Common myeloid progenitor, CD34-positive (primary cell): ENCODE measurements around the gene PKP1.

Source experiments
- CTCF ChIA-PET: fragments of 350-600 bp; sonication (Branson Sonifier 250); formaldehyde crosslinking; loops from one replicate; lab custom pipeline; 2021; ENCODE audit warnings: antibody characterized with exemption; lab: Charles Lee
- POLR2A ChIA-PET: fragments of 350-600 bp; sonication (Branson Sonifier 250); formaldehyde crosslinking; loops from one replicate; lab custom pipeline; 2021; ENCODE audit warnings: antibody characterized with exemption; lab: Charles Lee
- DNase-seq, 3 donors: peaks; one replicate each; pipeline versions ENCODE4 v3.0.0 to v3.0.0-alpha.2; 2013
- H3K27ac ChIP-seq, 2 experiments: 1 replicate in 1 of 2; 2 replicates in 1 of 2; pipeline ENCODE4 v1.7.0; 2013; ENCODE audit warnings: inconsistent platforms in 2 of 2, low read length in 2 of 2, mild to moderate bottlenecking in 2 of 2, low read depth in 1 of 2, moderate library complexity in 1 of 2; ENCODE audit not compliant: severe bottlenecking in 2 of 2, insufficient read depth in 1 of 2, poor library complexity in 1 of 2
- H3K27me3 ChIP-seq, 5 experiments: replicated peaks in 2 of 5; 1 replicate in 3 of 5; 2 replicates in 2 of 5; pipeline versions ENCODE4 v1.6.1 to v1.7.0; 2013; ENCODE audit warnings: low read length in 4 of 5, mild to moderate bottlenecking in 2 of 5, moderate library complexity in 2 of 5, inconsistent platforms in 1 of 5; ENCODE audit not compliant: insufficient read depth in 5 of 5, control insufficient read depth in 4 of 5
- H3K36me3 ChIP-seq, 4 experiments: 1 replicate in 2 of 4; 2 replicates in 2 of 4; pipeline versions ENCODE4 v1.6.1 to v1.7.0; 2013; ENCODE audit warnings: low read length in 3 of 4, control low read depth in 1 of 4, mild to moderate bottlenecking in 1 of 4; ENCODE audit not compliant: control insufficient read depth in 4 of 4, insufficient read depth in 4 of 4
- H3K4me1 ChIP-seq, 4 experiments: 1 replicate in 3 of 4; 2 replicates in 1 of 4; pipeline versions ENCODE4 v1.6.1 to v1.7.1; 2013; ENCODE audit warnings: low read length in 3 of 4, mild to moderate bottlenecking in 3 of 4, control low read depth in 1 of 4, inconsistent platforms in 1 of 4, moderate library complexity in 1 of 4; ENCODE audit not compliant: control insufficient read depth in 4 of 4, insufficient read depth in 4 of 4; ENCODE audit errors: control extremely low read depth in 1 of 4
- H3K4me3 ChIP-seq, 7 experiments: 1 replicate in 4 of 7; 2 replicates in 3 of 7; pipeline versions ENCODE4 v1.5.1 to v1.7.0; 2013; ENCODE audit warnings: mild to moderate bottlenecking in 7 of 7, low read length in 6 of 7, moderate library complexity in 6 of 7, inconsistent platforms in 2 of 7, low read depth in 2 of 7, control low read depth in 1 of 7; ENCODE audit not compliant: insufficient read depth in 4 of 7, control insufficient read depth in 1 of 7; ENCODE audit errors: extremely low read depth in 1 of 7
- H3K9me3 ChIP-seq, 5 experiments: 1 replicate in 4 of 5; 2 replicates in 1 of 5; pipeline versions ENCODE4 v1.6.1 to v1.7.1; 2013; ENCODE audit warnings: low read length in 4 of 5, mild to moderate bottlenecking in 2 of 5, inconsistent platforms in 1 of 5, low read depth in 1 of 5, moderate library complexity in 1 of 5; ENCODE audit not compliant: control insufficient read depth in 4 of 5, insufficient read depth in 2 of 5; ENCODE audit errors: control extremely low read depth in 1 of 5
- WGBS: methylation state at CpG from one replicate; pipeline ENCODE4 v1.1.5; 2013; ENCODE audit not compliant: insufficient coverage; 5-methylcytosine and 5-hydroxymethylcytosine counted together

The PKP1 gene

DNA sequence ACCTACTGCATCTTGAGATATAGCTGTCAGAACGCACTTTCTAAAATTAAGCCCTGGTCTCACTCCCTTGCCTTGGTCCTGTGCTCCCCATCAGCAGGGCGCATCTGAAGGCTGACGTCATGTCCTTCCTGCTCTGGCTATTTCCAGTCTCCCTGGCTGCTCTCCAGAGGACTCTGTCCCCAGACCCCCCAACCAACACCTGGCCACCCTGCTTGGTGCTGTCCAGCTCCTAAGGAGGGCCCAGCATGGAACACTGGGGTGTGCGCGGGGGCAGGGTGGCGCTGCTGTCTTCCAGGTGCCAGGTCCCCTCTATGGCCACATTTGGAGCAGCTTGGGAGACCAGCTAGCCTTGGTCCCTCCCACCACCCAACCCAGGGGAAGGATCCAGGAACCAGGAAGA is 85.9 kb downstream of the PKP1 start:
- ChIA-PET CTCF (interaction anchor here (0.9 to 1.7 kb wide), 2 partner anchors 16 to 115 kb away, joined by 3 to 5 read pairs; no protein-coding TSS in a partner anchor), POLR2A (no interaction called here)
- DNase-seq: no peak
- Histone ChIP-seq H3K27me3 (peaks cover 0 to 45% (median 18%) of the 10 kb centered on the region in 5 experiments), H3K4me3 (no peak overlapping the region), H3K27ac (no peak overlapping the region), H3K36me3 (no peaks in the 10 kb centered on the region), H3K4me1 (peaks cover 0 to 4% (median 2%) of the 10 kb centered on the region in 4 experiments), H3K9me3 (no peaks in the 10 kb centered on the region)
- WGBS: 66% methylated on average over 6 of the region's 6 CpGs

DNA sequence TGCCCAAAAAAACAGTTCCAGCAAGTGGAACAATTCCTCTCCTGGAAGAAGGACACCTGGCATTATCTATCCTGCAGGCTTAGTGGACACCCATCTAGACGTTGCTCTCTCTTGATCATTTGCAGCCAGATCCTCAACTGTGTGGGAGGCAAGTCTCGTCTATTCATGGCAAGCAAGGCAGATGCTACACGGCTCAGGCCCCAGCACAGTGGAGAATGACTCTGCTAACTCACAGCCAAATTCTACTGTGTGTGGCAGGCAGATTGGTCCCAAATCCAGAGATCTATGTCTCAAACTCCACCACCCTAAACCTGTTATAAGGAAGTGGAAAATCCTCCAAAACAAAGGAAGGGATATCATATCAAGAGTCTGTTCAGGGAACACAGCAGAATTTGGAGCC is 87.2 kb downstream of the PKP1 start:
- Histone ChIP-seq H3K4me3 (no peak overlapping the region), H3K27me3 (peaks cover 0 to 50% (median 21%) of the 10 kb centered on the region in 5 experiments), H3K36me3 (no peaks in the 10 kb centered on the region), H3K27ac (no peak overlapping the region), H3K4me1 (peaks cover 0 to 4% (median 2%) of the 10 kb centered on the region in 4 experiments), H3K9me3 (no peaks in the 10 kb centered on the region)
- no peak for DNase-seq
- ChIA-PET CTCF (no interaction called here), POLR2A (no interaction called here)
- 100% methylated on average over 1 of the region's 3 CpGs for WGBS

DNA sequence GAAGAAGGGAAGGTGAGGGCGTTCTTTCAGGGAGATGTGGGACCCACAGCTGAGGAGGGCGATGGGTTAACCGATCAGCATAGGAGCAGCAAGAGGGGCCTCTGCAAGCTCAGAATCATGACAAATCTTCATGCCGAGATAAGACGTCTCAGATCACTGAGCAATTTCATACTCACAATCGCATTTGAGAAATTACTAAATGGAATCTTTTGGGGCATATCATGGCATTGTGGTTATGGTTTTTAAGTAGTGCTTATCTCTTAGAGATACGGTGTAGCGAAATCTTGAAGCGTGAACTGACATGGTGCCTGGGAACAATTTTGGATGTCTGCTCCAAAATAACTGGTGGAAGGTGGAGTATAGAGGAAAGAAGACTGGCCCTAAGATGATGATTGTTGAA is 88.0 kb downstream of the PKP1 start:
- POLR2A ChIA-PET: no interaction called here
- CTCF ChIA-PET: interaction anchor here (1.1 to 2.0 kb wide), 4 partner anchors 12 to 117 kb away, joined by 3 to 5 read pairs (median 4); no protein-coding TSS in a partner anchor
- peaks cover 0 to 58% (median 21%) of the 10 kb centered on the region in 5 experiments for H3K27me3 ChIP-seq

DNA sequence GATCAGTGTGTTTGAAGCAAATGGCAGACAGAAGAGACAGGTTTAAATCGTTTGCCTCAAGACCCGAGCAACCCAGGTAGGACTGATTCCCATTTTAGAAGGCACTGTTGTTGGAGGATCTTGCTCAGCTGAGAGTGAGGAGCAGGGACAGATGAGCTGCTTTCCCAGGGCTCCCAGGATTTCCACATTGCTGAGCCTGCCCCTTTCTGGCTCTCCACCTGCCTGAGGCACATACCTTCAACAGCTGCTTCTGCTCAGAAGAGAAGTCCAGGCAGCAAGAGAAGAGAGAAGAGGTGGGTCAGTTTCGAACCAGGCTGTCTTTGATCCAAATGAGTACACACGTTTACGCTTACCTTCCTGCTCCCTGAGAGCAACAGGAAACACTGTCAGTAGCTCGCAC is 88.5 kb downstream of the PKP1 start:
- CTCF ChIA-PET: interaction anchor here (1.0 to 2.0 kb wide), 7 partner anchors 11 to 120 kb away, joined by 3 to 5 read pairs (median 3); no protein-coding TSS in a partner anchor
- POLR2A ChIA-PET: no interaction called here
- no peak for DNase-seq
- no peaks in the 10 kb centered on the region for H3K36me3 ChIP-seq
- no peaks in the 10 kb centered on the region for H3K9me3 ChIP-seq
- peaks cover 0 to 4% (median 2%) of the 10 kb centered on the region in 4 experiments for H3K4me1 ChIP-seq
- no peak overlapping the region for H3K4me3 ChIP-seq
- H3K27ac ChIP-seq: no peak overlapping the region
- peaks cover 0 to 63% (median 21%) of the 10 kb centered on the region in 5 experiments for H3K27me3 ChIP-seq
- 61% methylated on average over 6 of the region's 6 CpGs for WGBS

More for the DNA sequence above, 88.0 kb downstream of the PKP1 start:
- H3K4me1 ChIP-seq: peaks cover 0 to 4% (median 2%) of the 10 kb centered on the region in 4 experiments
- 93% methylated on average over 9 of the region's 9 CpGs for WGBS
- DNase-seq: no peak
- H3K36me3 ChIP-seq: no peaks in the 10 kb centered on the region
- no peaks in the 10 kb centered on the region for H3K9me3 ChIP-seq
- H3K27ac ChIP-seq: no peak overlapping the region
- no peak overlapping the region for H3K4me3 ChIP-seq

DNA sequence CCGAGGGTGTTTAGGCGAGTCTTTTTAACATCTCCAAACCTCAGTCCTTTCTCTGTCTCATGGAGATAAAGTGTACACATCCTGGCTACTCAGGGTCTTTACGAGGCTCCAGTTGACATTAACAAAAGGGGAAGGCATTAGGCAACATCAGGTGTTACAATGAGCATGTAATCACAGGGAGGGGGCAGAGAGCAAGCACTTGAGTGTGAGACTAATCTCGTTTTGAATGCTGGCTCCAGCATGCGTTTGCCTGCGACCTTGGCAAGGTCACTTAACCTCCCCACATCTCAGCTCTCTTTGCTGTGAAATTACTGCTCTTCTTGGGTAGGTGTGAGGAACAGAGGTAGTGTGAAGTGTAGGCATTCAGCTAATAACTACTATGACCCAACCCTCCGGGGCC is 91.1 kb downstream of the PKP1 start:
- Histone ChIP-seq H3K36me3 (no peaks in the 10 kb centered on the region), H3K27ac (no peak overlapping the region), H3K4me1 (no peaks in the 10 kb centered on the region), H3K27me3 (peaks cover 0 to 60% (median 16%) of the 10 kb centered on the region in 5 experiments), H3K9me3 (no peaks in the 10 kb centered on the region), H3K4me3 (no peak overlapping the region)
- ChIA-PET CTCF (interaction anchor here (1.0 to 1.3 kb wide), 3 partner anchors 11 to 14 kb away, joined by 3 read pairs; no protein-coding TSS in a partner anchor), POLR2A (no interaction called here)
- WGBS: 64% methylated on average over 3 of the region's 7 CpGs
- DNase-seq: no peak

DNA sequence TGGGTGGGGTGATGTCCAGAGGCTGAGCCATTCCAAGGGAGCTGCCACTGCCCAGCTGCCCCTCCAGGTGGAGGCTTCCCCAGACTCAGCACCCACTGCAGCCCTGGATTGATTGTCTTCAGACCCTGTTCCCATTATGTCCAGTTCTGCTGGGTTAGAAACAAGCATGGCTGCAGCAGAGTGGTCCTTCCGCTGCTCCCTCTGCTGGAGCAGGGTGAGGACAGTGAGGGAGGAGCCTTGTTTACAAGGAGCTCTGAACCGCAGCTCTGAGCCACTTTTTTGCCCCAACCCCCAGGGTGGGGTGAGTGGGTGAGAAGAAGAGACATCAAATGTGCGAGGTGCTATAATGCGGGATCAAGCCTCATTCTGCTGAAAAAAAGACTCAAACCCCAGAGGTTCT is 91.9 kb downstream of the PKP1 start:
- Histone ChIP-seq H3K9me3 (no peaks in the 10 kb centered on the region), H3K27ac (no peak overlapping the region), H3K36me3 (no peaks in the 10 kb centered on the region), H3K27me3 (peaks cover 0 to 60% (median 16%) of the 10 kb centered on the region in 5 experiments), H3K4me3 (no peak overlapping the region), H3K4me1 (no peaks in the 10 kb centered on the region)
- 58% methylated on average over 2 of the region's 4 CpGs for WGBS
- peak in 1 of 3 donors; percentile 4 for DNase-seq
- ChIA-PET POLR2A (no interaction called here), CTCF (interaction anchor here (1.0 to 2.1 kb wide), 7 partner anchors 9 to 20 kb away, joined by 3 to 11 read pairs (median 5); no protein-coding TSS in a partner anchor)

DNA sequence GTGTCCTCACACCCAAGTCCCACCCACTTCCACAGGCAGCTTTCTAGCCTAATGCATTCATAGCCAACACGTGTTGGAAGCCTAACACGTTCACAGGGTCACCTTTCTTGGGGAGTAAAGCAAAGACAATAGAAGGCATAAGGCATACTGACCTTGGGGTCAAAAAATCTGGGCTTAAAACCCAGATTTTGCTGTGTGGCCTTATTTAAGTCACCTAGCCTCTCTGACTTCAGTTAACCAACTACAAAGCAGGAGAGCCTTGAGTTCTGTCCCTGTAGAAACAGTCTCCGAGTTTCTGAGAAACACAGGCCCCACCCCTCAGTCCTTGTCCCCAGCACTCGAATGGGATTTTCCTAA is 92.8 kb downstream of the PKP1 start:
- no peaks in the 10 kb centered on the region for H3K4me1 ChIP-seq
- CTCF ChIA-PET: interaction anchor here (1.0 to 2.1 kb wide), 9 partner anchors 8 to 128 kb away, joined by 3 to 11 read pairs (median 4); no protein-coding TSS in a partner anchor
- H3K27me3 ChIP-seq: peaks cover 0 to 55% (median 16%) of the 10 kb centered on the region in 5 experiments
- H3K27ac ChIP-seq: no peak overlapping the region
- POLR2A ChIA-PET: no interaction called here
- WGBS: 25% methylated on average over 3 of the region's 4 CpGs
- H3K36me3 ChIP-seq: no peaks in the 10 kb centered on the region
- DNase-seq: no peak
- no peaks in the 10 kb centered on the region for H3K9me3 ChIP-seq
- H3K4me3 ChIP-seq: no peak overlapping the region
